ENCODE results near the gene DSCAML1.

Gene DSCAML1

GRCh38 chr11:117824571-117825537 is 27.8 kb upstream of the DSCAML1 start, which contains the start of gene FXYD2:
FXYD2 (minus strand) TSS chr11:117824744; CDS start chr11:117824678, 66 bp downstream.
- Mint-ChIP-seq H3K9me3 (no peaks in the 10 kb centered on the region), H3K27ac (peak within 1 kb of the TSS; percentile 79), H3K4me3 (peak within 1 kb of the TSS; percentile 3), H3K27me3 (ENCODE audit: low read depth) (no peaks in the 10 kb centered on the region), H3K36me3 (ENCODE audit: low read depth) (no peaks in the 10 kb centered on the region), H3K4me1 (ENCODE audit: low read depth) (peaks cover 58% of the 10 kb centered on the region)

GRCh38 chr11:117823946-117824420 is 27.0 kb upstream of the DSCAML1 start:
- Mint-ChIP-seq H3K36me3 (ENCODE audit: low read depth) (no peaks in the 10 kb centered on the region), H3K27me3 (ENCODE audit: low read depth) (no peaks in the 10 kb centered on the region), H3K4me1 (ENCODE audit: low read depth) (peaks cover 54% of the 10 kb centered on the region), H3K4me3 (no peak overlapping the region), H3K27ac (peak overlapping the region; percentile 79), H3K9me3 (no peaks in the 10 kb centered on the region)

- no peaks in the 10 kb centered on the region for H3K36me3 Mint-ChIP-seq (ENCODE audit: low read depth)
- no peaks in the 10 kb centered on the region for H3K9me3 Mint-ChIP-seq
- H3K4me1 Mint-ChIP-seq (ENCODE audit: low read depth): peaks cover 54% of the 10 kb centered on the region
- H3K27ac Mint-ChIP-seq: peak overlapping the region; percentile 23
- H3K4me3 Mint-ChIP-seq: no peak overlapping the region
- H3K27me3 Mint-ChIP-seq (ENCODE audit: low read depth): no peaks in the 10 kb centered on the region
Measured at GRCh38 chr11:117823294-117823945, 26.4 kb upstream of the DSCAML1 start.

GRCh38 chr11:117822074-117823033 is 25.3 kb upstream of the DSCAML1 start:
- Mint-ChIP-seq H3K27me3 (ENCODE audit: low read depth) (no peaks in the 10 kb centered on the region), H3K9me3 (no peaks in the 10 kb centered on the region), H3K4me1 (ENCODE audit: low read depth) (peaks cover 58% of the 10 kb centered on the region), H3K36me3 (ENCODE audit: low read depth) (peaks cover 4% of the 10 kb centered on the region), H3K4me3 (no peak overlapping the region), H3K27ac (peak overlapping the region; percentile 28)

GRCh38 chr11:117821431-117821830 is 24.4 kb upstream of the DSCAML1 start:
- H3K4me1 Mint-ChIP-seq (ENCODE audit: low read depth): peaks cover 59% of the 10 kb centered on the region
- peaks cover 4% of the 10 kb centered on the region for H3K36me3 Mint-ChIP-seq (ENCODE audit: low read depth)
- no peak overlapping the region for H3K27ac Mint-ChIP-seq
- no peaks in the 10 kb centered on the region for H3K27me3 Mint-ChIP-seq (ENCODE audit: low read depth)
- no peaks in the 10 kb centered on the region for H3K9me3 Mint-ChIP-seq
- H3K4me3 Mint-ChIP-seq: no peak overlapping the region

- Mint-ChIP-seq H3K27ac (no peak overlapping the region), H3K36me3 (ENCODE audit: low read depth) (peaks cover 4% of the 10 kb centered on the region), H3K27me3 (ENCODE audit: low read depth) (no peaks in the 10 kb centered on the region), H3K4me1 (ENCODE audit: low read depth) (peaks cover 62% of the 10 kb centered on the region), H3K4me3 (no peak overlapping the region), H3K9me3 (no peaks in the 10 kb centered on the region)
Measured at GRCh38 chr11:117820516-117820915, 23.5 kb upstream of the DSCAML1 start.

GRCh38 chr11:117820071-117820470 is 23.1 kb upstream of the DSCAML1 start:
- Mint-ChIP-seq H3K4me3 (no peak overlapping the region), H3K36me3 (ENCODE audit: low read depth) (peaks cover 4% of the 10 kb centered on the region), H3K27ac (peak overlapping the region; percentile 34), H3K27me3 (ENCODE audit: low read depth) (no peaks in the 10 kb centered on the region), H3K4me1 (ENCODE audit: low read depth) (peaks cover 61% of the 10 kb centered on the region), H3K9me3 (no peaks in the 10 kb centered on the region)

GRCh38 chr11:117819096-117820040 is 22.4 kb upstream of the DSCAML1 start:
- H3K27ac Mint-ChIP-seq: peak overlapping the region; percentile 93
- peaks cover 62% of the 10 kb centered on the region for H3K4me1 Mint-ChIP-seq (ENCODE audit: low read depth)

GRCh38 chr11:117818041-117818873 is 21.2 kb upstream of the DSCAML1 start:
- H3K4me1 Mint-ChIP-seq (ENCODE audit: low read depth): peaks cover 61% of the 10 kb centered on the region
- H3K9me3 Mint-ChIP-seq: no peaks in the 10 kb centered on the region
- H3K27me3 Mint-ChIP-seq (ENCODE audit: low read depth): no peaks in the 10 kb centered on the region
- H3K27ac Mint-ChIP-seq: peak overlapping the region; percentile 93
- H3K4me3 Mint-ChIP-seq: peak overlapping the region; percentile 77
- H3K36me3 Mint-ChIP-seq (ENCODE audit: low read depth): peaks cover 4% of the 10 kb centered on the region

More at GRCh38 chr11:117819096-117820040, 22.4 kb upstream of the DSCAML1 start:
- Mint-ChIP-seq H3K36me3 (ENCODE audit: low read depth) (peaks cover 4% of the 10 kb centered on the region), H3K4me3 (no peak overlapping the region), H3K27me3 (ENCODE audit: low read depth) (no peaks in the 10 kb centered on the region), H3K9me3 (no peaks in the 10 kb centered on the region)

GRCh38 chr11:117817368-117818040 is 20.5 kb upstream of the DSCAML1 start:
- Mint-ChIP-seq H3K9me3 (no peaks in the 10 kb centered on the region), H3K27ac (peak overlapping the region; percentile 93), H3K27me3 (ENCODE audit: low read depth) (no peaks in the 10 kb centered on the region), H3K4me1 (ENCODE audit: low read depth) (peaks cover 58% of the 10 kb centered on the region), H3K4me3 (peak overlapping the region; percentile 77), H3K36me3 (ENCODE audit: low read depth) (peaks cover 4% of the 10 kb centered on the region)

GRCh38 chr11:117816846-117817367 is 19.9 kb upstream of the DSCAML1 start:
- H3K9me3 Mint-ChIP-seq: no peaks in the 10 kb centered on the region
- peak overlapping the region; percentile 93 for H3K27ac Mint-ChIP-seq
- H3K27me3 Mint-ChIP-seq (ENCODE audit: low read depth): no peaks in the 10 kb centered on the region
- H3K4me1 Mint-ChIP-seq (ENCODE audit: low read depth): peaks cover 59% of the 10 kb centered on the region
- peak overlapping the region; percentile 77 for H3K4me3 Mint-ChIP-seq
- H3K36me3 Mint-ChIP-seq (ENCODE audit: low read depth): peaks cover 4% of the 10 kb centered on the region

Data from T-helper 1 cell treated with Interleukin-12 subunit alpha and Interleukin-12 subunit beta and Interleukin-4 antibody, amounts not matched to agents 30 μg/mL and 1 μg/mL, for 36 hours (primary cell).